HL-60 (cell line): ENCODE results near the gene DHX38.
"Not testable (repeated sequence)": the region's sequence is repeated elsewhere in the genome, so short reads cannot be mapped to it uniquely, and the experiment has no call there.

Experiments used
- GABPA ChIP-seq: IDR thresholded peaks from 2 replicates; pipeline ENCODE4 v1.6.1; 2012; ENCODE audit warnings: low read depth
- POLR2AphosphoS5 ChIP-seq: IDR thresholded peaks from 2 replicates; pipeline ENCODE4 v1.6.1; 2012; ENCODE audit warnings: low read depth
- REST ChIP-seq: IDR thresholded peaks from 2 replicates; pipeline ENCODE4 v1.6.1; 2012; ENCODE audit warnings: low read depth; ENCODE audit not compliant: insufficient replicate concordance
- TF ChIP-seq, protein P1 (sequence below): IDR thresholded peaks from one replicate; pipeline ENCODE4 v1.5.1; 2011; ENCODE audit warnings: low read length, control low read depth, inconsistent platforms; ENCODE audit not compliant: insufficient read depth

DNA sequence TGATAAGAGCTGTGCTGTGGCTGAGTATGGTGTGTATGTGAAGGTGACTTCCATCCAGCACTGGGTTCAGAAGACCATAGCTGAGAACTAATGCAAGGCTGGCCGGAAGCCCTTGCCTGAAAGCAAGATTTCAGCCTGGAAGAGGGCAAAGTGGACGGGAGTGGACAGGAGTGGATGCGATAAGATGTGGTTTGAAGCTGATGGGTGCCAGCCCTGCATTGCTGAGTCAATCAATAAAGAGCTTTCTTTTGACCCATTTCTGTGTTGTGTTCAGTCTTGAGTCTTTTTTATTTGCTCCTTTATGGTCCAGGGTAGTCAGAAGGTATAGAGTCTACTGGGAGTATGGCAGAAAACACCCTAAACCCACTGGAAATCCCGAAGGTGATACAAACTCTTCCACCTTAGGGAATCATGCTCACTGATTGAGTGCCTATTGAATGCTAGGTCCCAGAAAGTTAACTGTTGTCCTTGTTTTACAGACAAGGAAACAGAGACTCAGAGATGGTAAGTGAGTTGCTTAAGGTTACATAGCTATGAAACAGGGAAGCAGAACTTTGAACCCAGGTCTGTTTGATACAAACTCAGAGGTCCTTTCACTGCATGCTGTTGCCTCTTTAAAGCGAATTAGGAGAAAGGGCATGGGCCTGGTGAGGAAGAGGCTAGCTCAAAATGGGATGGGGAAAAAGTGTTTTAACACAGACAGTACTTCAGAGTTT is 16.5 kb upstream of the DHX38 start:
- TF ChIP-seq, protein P1, sequence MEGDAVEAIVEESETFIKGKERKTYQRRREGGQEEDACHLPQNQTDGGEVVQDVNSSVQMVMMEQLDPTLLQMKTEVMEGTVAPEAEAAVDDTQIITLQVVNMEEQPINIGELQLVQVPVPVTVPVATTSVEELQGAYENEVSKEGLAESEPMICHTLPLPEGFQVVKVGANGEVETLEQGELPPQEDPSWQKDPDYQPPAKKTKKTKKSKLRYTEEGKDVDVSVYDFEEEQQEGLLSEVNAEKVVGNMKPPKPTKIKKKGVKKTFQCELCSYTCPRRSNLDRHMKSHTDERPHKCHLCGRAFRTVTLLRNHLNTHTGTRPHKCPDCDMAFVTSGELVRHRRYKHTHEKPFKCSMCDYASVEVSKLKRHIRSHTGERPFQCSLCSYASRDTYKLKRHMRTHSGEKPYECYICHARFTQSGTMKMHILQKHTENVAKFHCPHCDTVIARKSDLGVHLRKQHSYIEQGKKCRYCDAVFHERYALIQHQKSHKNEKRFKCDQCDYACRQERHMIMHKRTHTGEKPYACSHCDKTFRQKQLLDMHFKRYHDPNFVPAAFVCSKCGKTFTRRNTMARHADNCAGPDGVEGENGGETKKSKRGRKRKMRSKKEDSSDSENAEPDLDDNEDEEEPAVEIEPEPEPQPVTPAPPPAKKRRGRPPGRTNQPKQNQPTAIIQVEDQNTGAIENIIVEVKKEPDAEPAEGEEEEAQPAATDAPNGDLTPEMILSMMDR = not testable (repeated sequence)
- TF ChIP-seq POLR2AphosphoS5, GABPA, REST: not testable (repeated sequence)
